K562 (cell line): ENCODE data around the gene FIZ1. TPM values are rescaled to one million over a fixed set of nuclear protein-coding genes. Genes with fewer than 3 reads are reported as not detected.

Experiments
- LEF1 ChIP-seq: fragments of 450-650 bp; IDR thresholded peaks from 2 replicates; pipeline ENCODE4 v1.6.1; 2016; ENCODE audit warnings: mild to moderate bottlenecking
- SIN3A ChIP-seq, 2 experiments: fragments of 150-350 bp in 1 of 2; IDR thresholded peaks; 2 replicates each; pipeline ENCODE4 v1.6.1; 2011 to 2016; ENCODE audit warnings: borderline replicate concordance in 2 of 2, low read depth in 2 of 2, low read length in 2 of 2, mild to moderate bottlenecking in 2 of 2, moderate library complexity in 2 of 2; ENCODE audit not compliant: control insufficient read depth in 1 of 2
- TEAD4 ChIP-seq, 2 experiments: sonication (generic) in 1 of 2; formaldehyde crosslinking in 1 of 2; IDR thresholded peaks; 2 replicates each; pipeline versions ENCODE4 v1.6.1 to v1.8.0; 2012 to 2022; ENCODE audit warnings: borderline replicate concordance in 1 of 2, inconsistent platforms in 1 of 2, low read length in 1 of 2, mild to moderate bottlenecking in 1 of 2, missing genetic modification reagents in 1 of 2
- polyA plus RNA-seq, 8 experiments: library from polyadenylated mRNA; depleted of rRNA in 4 of 8; stranded (reverse) in 5 of 8; unstranded in 3 of 8; fragments of >200 nt; fragmentation: Nextera tagmentation in 2 of 8; fragmentation: Illumina TruSeq in 1 of 8; extraction: Ambion mirVana in 2 of 8; extraction: Trizol in 1 of 8; gene quantifications; 2 replicates each; pipeline versions ENCODE4 v1.2.1 to v1.2.3, GENCODE V29; 2011 to 2014; ENCODE audit warnings: inconsistent platforms in 1 of 8, missing spikeins in 1 of 8
- total RNA-seq, 7 experiments: library from RNA; depleted of rRNA in 6 of 7; stranded (reverse); fragments of >200 nt in 6 of 7; fragmentation: Illumina TruSeq in 2 of 7; extraction: Trizol in 2 of 7; gene quantifications; 2 replicates each; pipeline versions ENCODE4 v1.2.1 to v1.2.3, GENCODE V29; 2011 to 2021; ENCODE audit warnings: low replicate concordance in 1 of 7
- TF ChIP-seq, protein P1 (sequence below), 3 experiments: fragments of 200-800 bp in 1 of 3; fragments of 250-450 bp in 1 of 3; fragments of 450-650 bp in 1 of 3; sonication (Bioruptor Pico) in 1 of 3; sonication (Bioruptor generic) in 1 of 3; formaldehyde crosslinking in 1 of 3; IDR thresholded peaks; 2 replicates each; pipeline versions ENCODE4 v1.6.1 to v1.8.0; 2016 to 2022; ENCODE audit warnings: mild to moderate bottlenecking in 2 of 3, missing genetic modification characterization in 2 of 3, missing compliant biosample characterization in 1 of 3, moderate library complexity in 1 of 3

Gene FIZ1
- total and polyA plus RNA-seq, 9 of the 15 experiments (the other 6 are each of a cell fraction or from before 2014, with no cell fraction given): 0.79 to 17.5 (median 5.5) TPM

DNA sequence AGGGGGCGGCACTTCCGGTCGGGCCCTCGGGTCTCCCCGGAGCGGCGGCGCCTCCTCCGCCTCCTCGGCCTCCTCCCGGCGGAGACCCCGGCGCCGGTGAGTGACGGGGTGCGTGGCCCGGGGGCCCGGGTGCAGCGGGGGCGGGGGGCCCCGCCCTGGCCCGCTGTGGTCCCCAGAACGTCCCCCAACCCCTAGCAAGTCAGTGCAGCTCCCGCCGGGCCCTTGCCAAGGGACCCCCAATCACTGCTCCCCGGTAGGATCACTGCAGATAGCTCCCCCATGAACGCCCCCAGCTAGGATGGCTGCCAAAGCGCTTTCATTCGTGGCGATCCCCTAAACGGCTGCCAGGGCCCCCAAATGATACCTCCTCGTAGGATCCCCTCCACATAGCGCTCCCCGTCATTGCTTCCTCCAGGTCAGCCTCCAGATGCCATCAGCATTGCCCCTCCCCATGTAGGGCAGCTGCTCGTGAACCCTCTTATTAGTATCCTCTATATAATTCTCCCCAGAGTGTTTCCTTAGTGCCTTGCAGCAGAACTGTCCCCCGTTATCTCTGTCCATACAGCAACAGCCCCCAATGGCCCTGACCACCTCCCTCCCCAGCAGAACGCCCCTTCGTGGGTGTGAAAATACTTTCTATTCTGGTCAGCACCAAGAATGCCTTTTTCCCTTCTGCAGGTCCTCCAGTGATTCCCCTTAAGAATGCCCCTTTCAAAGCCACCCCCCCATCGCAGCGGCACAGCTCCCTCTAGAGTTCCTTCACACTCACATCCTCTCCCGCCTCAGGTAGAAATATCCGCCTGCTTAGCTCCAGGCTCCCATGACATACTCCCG, 6.5 kb upstream of the FIZ1 start, which contains the start of gene ZNF865 (continued):
- TF ChIP-seq, protein P1, sequence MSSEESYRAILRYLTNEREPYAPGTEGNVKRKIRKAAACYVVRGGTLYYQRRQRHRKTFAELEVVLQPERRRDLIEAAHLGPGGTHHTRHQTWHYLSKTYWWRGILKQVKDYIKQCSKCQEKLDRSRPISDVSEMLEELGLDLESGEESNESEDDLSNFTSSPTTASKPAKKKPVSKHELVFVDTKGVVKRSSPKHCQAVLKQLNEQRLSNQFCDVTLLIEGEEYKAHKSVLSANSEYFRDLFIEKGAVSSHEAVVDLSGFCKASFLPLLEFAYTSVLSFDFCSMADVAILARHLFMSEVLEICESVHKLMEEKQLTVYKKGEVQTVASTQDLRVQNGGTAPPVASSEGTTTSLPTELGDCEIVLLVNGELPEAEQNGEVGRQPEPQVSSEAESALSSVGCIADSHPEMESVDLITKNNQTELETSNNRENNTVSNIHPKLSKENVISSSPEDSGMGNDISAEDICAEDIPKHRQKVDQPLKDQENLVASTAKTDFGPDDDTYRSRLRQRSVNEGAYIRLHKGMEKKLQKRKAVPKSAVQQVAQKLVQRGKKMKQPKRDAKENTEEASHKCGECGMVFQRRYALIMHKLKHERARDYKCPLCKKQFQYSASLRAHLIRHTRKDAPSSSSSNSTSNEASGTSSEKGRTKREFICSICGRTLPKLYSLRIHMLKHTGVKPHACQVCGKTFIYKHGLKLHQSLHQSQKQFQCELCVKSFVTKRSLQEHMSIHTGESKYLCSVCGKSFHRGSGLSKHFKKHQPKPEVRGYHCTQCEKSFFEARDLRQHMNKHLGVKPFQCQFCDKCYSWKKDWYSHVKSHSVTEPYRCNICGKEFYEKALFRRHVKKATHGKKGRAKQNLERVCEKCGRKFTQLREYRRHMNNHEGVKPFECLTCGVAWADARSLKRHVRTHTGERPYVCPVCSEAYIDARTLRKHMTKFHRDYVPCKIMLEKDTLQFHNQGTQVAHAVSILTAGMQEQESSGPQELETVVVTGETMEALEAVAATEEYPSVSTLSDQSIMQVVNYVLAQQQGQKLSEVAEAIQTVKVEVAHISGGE (CRISPR knock-in tag; IDR thresholded peaks at IDR 0.05): peak in 1 of 3 experiments; percentile 79; a peak in 3 of 6 replicates
- TF ChIP-seq TEAD4 (IDR thresholded peaks at IDR 0.05; ENCODE audit: low read length): peak; percentile 37
- TF ChIP-seq TEAD4 (CRISPR knock-in tag; IDR thresholded peaks at IDR 0.05; ENCODE audit: borderline replicate concordance): no peak
- TF ChIP-seq LEF1: no peak
- TF ChIP-seq SIN3A (IDR thresholded peaks at IDR 0.05; ENCODE audit: borderline replicate concordance in 2 of 2, control insufficient read depth in 1 of 2, low read depth in 2 of 2, low read length in 2 of 2): peak; percentile 14 to 47; a peak in 1 of 4 replicates
